Mesothelial cell of epicardium (in vitro differentiated cells): ENCODE measurements around the gene ZNF391. TPM values are rescaled to one million over a fixed set of nuclear protein-coding genes. Genes with fewer than 3 reads are reported as not detected.

Experiments
- total RNA-seq: library from RNA; stranded (reverse); gene quantifications from 3 replicates; pipeline ENCODE4 v1.2.1, GENCODE V29; 2021

Gene ZNF391
- total RNA-seq, 1 donor from 2014 or later = 10.8 TPM

Other genes with a start within 250 kb of the ZNF391 start
- 16.2 to 20.6 TPM (median 19.1 TPM) in 3 replicates for gene PRSS16, start 141.1 kb upstream of the ZNF391 start, total RNA-seq
- gene POM121L2, start 76.5 kb upstream of the ZNF391 start, total RNA-seq = 0.07 TPM in 1 of 3 replicates, not detected in the others
- 14.3 to 15.9 TPM (median 15.1 TPM) in 3 replicates for gene ZNF184, start 84.3 kb downstream of the ZNF391 start, total RNA-seq